GM10266 (cell line): ENCODE data around the gene PLCB3.

ENCODE experiments used
- DNase-seq: peaks from one replicate; pipeline ENCODE4 v3.0.0; 2012; ENCODE audit errors: extremely low spot score
- TF ChIP-seq, protein P1 (sequence below): IDR thresholded peaks from 2 replicates; pipeline ENCODE4 v1.5.1; 2012; ENCODE audit warnings: mild to moderate bottlenecking, low read depth; ENCODE audit not compliant: control insufficient read depth, insufficient read depth; ENCODE audit errors: missing control alignments

Gene PLCB3

GRCh38 chr11:64232182-64232966, 19.0 kb upstream of the PLCB3 start:
- TF ChIP-seq, protein P1, sequence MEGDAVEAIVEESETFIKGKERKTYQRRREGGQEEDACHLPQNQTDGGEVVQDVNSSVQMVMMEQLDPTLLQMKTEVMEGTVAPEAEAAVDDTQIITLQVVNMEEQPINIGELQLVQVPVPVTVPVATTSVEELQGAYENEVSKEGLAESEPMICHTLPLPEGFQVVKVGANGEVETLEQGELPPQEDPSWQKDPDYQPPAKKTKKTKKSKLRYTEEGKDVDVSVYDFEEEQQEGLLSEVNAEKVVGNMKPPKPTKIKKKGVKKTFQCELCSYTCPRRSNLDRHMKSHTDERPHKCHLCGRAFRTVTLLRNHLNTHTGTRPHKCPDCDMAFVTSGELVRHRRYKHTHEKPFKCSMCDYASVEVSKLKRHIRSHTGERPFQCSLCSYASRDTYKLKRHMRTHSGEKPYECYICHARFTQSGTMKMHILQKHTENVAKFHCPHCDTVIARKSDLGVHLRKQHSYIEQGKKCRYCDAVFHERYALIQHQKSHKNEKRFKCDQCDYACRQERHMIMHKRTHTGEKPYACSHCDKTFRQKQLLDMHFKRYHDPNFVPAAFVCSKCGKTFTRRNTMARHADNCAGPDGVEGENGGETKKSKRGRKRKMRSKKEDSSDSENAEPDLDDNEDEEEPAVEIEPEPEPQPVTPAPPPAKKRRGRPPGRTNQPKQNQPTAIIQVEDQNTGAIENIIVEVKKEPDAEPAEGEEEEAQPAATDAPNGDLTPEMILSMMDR: no peak
- DNase-seq: no peak

DNA sequence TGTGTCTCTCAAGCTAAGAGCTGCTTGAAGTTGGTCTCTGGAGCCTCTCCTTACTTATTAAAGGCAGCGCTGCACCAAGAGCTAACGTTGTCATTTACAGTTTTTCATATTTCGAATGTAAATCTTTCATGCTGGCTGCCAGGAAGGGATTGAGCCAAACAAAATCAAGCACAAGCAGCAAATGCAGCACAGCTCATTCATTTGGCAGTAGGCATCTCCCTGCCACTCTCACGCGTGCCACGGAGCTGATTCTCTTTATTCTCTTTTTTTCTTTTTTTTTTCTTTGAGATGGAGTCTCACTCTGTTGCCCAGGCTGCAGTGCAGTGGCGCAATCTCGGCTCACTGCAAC, 18.4 kb upstream of the PLCB3 start:
- DNase-seq: no peak
- TF ChIP-seq, protein P1: no peak

GRCh38 chr11:64233913-64234586, 17.3 kb upstream of the PLCB3 start, which contains the start of gene VEGFB:
TSS of gene VEGFB (plus strand) at chr11:64234584. CDS start at chr11:64234834, 250 bp downstream.
- TF ChIP-seq, protein P1: no peak
- peak; percentile 92 for DNase-seq

GRCh38 chr11:64234647-64235379, 16.5 kb upstream of the PLCB3 start:
- TF ChIP-seq, protein P1: no peak
- peak; percentile 67 for DNase-seq

DNA sequence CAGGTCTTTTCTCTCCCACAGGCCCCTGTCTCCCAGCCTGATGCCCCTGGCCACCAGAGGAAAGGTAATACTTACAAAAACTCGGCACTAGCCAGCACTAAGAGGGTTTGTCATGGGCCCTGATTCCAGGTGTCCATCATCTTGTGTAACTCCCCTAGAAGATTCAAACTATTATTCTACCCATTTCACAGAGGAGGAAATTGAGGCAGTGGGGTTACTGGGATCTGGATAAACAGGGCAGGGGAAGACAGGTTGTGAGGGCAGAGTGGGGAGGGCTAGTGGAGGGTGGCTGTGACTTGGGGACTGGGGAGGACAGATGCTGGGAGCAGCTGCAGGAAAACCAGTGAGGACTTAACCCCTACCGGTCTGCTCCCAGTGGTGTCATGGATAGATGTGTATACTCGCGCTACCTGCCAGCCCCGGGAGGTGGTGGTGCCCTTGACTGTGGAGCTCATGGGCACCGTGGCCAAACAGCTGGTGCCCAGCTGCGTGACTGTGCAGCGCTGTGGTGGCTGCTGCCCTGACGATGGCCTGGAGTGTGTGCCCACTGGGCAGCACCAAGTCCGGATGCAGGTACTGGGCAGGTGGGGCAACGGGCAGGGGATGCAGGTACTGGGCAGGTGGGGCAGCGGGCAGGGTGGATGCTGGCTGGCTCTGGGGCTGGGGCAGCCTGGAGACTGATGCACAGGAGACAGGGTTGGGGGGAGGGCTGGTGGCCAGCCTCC, 15.7 kb upstream of the PLCB3 start:
- DNase-seq: no peak
- TF ChIP-seq, protein P1: no peak

DNA sequence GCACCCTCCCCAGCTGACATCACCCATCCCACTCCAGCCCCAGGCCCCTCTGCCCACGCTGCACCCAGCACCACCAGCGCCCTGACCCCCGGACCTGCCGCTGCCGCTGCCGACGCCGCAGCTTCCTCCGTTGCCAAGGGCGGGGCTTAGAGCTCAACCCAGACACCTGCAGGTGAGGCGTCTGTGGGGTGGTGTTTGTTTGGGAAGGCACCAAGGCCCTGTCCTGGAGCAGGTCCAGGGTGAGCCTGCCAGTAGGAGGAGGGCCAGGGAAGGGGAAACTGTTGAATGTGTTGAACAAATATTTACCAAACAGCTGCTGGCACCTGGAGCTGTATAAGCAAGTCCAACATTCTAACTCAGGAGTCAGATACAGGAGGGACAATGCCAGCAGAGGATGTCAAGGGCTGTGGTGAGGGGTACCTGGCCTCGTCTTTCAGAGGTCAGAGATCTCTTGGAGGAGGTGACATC, 13.8 kb upstream of the PLCB3 start:
- TF ChIP-seq, protein P1: no peak
- DNase-seq: no peak
